Tibial nerve (tissue), 3 donors: Measurements from ENCODE around the gene ALDH1L1.

Experiments used
- POLR2A ChIP-seq, 2 donors: fragments of 450-650 bp; IDR thresholded peaks; one replicate each; pipeline ENCODE4 v1.6.1; 2017; ENCODE audit warnings: antibody characterized with exemption in 2 of 2, mild to moderate bottlenecking in 2 of 2, moderate library complexity in 2 of 2
- TF ChIP-seq, protein P1 (sequence below), 5 experiments: fragments of 200-600 bp in 3 of 5; fragments of 450-650 bp in 2 of 5; sonication (generic) in 3 of 5; IDR thresholded peaks; one replicate each; pipeline ENCODE4 v1.5.1; 2016 to 2019; ENCODE audit warnings: antibody characterized with exemption in 5 of 5, mild to moderate bottlenecking in 3 of 5, moderate library complexity in 2 of 5

DNA sequence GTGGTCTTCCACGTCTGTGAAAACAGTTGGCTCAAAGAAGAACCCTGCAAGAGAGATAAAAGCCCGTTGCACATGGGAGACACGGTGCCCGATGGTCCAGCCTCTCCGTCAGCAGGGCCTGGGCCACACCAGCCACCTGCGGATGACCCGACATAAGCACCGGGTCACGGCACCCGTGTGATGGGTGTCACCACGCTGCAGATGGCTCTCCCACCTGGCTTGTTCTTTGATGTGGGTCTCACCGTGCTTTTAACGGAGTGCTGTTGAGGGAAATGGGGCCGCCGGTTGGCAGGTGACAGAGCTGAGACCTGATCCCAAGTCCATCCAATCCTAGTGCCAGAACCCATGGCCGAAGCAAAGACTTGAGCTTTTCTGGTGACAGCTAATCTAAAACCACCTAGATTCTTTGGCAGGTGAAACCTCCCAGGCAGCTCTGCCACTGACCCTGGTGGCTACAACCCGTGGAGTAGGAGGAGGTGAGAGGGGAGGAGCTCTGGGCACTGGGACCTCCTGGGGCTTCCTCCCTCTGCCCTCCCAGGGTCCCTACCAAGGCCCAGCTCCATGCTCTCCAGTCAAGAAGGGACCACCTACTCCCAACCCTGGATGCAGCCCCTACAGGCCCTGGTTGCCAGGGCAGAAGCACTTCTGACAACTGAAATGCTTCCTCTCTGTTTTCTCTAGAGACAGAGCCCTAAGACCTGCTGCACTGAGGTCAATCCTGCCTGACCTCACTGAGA lies 73.0 kb downstream of the ALDH1L1 start:
- TF ChIP-seq POLR2A (IDR thresholded peaks at IDR 0.05) = no peak
- TF ChIP-seq, protein P1, sequence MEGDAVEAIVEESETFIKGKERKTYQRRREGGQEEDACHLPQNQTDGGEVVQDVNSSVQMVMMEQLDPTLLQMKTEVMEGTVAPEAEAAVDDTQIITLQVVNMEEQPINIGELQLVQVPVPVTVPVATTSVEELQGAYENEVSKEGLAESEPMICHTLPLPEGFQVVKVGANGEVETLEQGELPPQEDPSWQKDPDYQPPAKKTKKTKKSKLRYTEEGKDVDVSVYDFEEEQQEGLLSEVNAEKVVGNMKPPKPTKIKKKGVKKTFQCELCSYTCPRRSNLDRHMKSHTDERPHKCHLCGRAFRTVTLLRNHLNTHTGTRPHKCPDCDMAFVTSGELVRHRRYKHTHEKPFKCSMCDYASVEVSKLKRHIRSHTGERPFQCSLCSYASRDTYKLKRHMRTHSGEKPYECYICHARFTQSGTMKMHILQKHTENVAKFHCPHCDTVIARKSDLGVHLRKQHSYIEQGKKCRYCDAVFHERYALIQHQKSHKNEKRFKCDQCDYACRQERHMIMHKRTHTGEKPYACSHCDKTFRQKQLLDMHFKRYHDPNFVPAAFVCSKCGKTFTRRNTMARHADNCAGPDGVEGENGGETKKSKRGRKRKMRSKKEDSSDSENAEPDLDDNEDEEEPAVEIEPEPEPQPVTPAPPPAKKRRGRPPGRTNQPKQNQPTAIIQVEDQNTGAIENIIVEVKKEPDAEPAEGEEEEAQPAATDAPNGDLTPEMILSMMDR (IDR thresholded peaks at IDR 0.05) = no peak
